ENCODE data around the gene UPK1A.

Gene UPK1A

GRCh38 chr19:35693422-35693821 lies 27.1 kb downstream of the UPK1A start:
- no peak for DNase-seq

DNA sequence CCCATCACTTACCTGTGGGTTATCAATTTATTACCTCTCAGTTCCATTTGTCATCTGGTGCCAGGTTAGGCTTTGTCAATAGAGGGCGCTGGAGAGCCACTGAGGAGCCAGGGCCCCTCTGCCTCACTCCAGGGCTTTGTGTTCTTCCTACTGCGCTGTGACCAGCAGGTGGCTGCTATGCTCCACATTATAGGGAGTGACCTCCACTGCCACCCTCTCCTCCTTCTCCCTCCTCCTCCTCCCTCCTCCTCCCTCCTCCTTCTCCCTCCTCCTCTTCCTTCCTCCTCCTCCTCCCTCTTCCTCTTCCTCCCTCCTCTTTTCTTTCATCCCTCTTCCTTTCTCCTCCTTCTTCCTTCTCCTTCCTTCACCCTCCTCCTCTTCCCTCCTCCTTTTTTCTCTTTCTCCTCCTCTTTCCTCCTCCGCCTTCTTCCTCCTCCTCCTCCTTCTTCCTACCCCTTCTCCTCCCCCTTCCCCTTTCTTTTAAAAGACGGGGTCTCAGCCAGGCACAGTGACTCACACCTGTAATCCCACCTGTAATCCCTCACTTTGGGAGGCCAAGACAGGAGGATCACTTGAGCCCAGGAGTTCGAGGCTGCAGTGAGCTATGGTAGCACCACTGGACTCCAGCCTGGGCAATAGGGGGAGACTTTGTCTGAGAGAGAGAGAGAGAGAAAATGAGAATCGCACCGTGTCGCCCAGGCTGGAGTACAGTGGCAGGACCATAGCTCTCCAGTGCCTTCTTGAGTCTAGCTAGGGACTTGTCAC lies 27.7 kb downstream of the UPK1A start:
- peak; percentile 84 to 87 for DNase-seq

GRCh38 chr19:35695895-35696422 lies 29.6 kb downstream of the UPK1A start:
- DNase-seq, result no peak

DNA sequence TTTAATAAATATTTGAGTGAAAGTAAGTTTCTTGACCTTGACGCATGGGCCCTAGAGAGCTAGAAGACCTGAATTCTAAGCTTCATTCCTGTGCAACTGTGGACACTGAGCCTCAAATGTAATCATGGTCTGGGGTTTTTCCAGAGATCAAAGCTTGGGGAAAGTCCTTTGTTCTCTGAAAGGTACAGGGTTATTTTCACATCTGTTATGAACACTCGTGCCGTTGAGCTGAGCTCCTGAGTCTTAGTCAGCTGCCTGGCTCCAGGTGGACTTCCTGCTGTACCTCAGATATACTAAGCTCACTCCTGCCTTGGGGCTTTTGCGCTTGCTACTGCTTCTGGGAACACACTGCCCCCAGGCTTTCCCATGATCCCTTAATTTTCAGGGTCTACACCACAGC lies 30.5 kb downstream of the UPK1A start:
- DNase-seq, result no peak

DNA sequence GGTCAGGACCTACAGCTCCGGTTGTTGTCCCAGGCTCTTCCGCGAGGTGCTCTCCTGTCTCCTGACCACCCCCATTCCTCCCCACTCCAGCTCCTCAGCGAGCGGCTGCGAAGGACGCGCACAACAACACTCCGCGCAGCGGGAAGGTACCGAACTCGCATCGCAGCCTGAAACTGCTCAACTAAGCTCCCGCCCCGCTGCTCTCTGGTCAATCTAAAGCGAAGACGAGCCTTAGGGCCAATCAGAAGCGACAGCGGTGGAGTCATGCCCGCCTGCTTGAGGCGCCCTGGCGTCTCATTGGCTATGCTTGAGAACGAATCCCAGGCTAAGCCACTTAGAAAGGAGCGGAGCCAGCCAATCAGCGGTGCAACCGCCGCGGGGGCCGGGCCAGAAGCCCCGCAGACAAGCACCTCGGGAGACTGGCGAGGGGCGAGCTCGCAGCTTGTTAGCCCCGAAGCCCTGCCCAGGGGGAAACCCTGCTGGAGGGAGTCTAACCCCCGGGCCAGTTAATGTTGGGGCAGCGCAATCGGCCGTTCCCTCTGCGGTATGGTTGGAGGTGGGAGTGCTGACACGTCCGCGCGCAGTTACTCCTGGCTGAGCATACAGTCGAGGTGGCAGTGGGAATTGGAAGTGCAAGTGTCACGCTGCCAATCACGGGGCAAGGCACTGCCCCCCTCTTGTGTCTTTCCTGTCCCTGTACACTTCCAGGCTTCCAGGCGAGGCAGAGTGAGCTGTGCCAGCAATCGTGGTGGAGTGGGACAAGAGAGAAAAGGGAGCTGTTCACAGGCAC lies 36.1 kb downstream of the UPK1A start:
- peak; percentile 84 to 95 for DNase-seq

GRCh38 chr19:35703343-35703742 lies 37.0 kb downstream of the UPK1A start:
- no peak for DNase-seq

DNA sequence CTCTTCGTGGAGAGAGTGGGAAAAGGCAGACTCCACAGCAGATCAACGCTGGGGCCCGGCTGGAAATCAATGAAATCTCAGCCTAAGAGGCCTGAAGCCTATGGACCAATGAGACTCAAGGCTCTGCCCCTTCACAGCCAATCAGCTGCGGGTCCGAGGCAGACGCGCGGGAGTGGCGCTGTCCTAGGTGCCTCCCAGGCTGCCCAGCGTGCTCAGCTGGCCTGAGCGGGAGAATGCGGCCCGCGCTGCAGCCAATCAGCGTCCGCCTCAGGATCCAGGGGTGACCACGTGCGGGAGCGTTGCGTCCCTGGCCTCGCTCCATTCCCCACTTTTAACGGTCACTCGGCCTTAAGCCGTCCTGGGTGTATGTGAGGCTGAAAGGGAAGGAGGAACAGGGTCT lies 37.9 kb downstream of the UPK1A start, which contains the start of gene ZBTB32:
TSS of gene ZBTB32 (plus strand) at position 341 of the 400 bp plus-strand sequence. CDS start 10,069 bp downstream, outside the sequence.
- DNase-seq, result no peak

DNA sequence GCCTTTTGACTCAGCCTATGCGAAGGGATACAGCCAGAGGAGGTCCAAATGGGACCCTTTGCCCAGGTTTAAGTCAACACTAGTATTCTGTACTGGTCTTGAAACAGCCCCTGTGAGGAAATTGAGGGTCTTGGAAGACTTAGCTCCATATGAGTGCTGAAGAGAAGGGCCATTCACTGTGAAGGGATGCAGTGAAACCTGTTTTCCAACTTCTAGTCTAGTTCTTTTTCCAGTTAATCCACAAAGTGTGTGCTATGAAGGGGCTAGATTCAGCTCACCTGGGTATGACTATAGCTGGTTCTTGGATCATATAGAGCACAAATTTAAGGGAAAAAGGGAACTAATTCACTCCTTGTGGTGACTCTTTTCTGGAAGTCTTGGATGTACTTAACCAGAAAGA lies 42.1 kb downstream of the UPK1A start:
- no peak for DNase-seq

GRCh38 chr19:35710784-35711723 lies 44.7 kb downstream of the UPK1A start:
- peak; percentile 49 to 70 for DNase-seq

DNA sequence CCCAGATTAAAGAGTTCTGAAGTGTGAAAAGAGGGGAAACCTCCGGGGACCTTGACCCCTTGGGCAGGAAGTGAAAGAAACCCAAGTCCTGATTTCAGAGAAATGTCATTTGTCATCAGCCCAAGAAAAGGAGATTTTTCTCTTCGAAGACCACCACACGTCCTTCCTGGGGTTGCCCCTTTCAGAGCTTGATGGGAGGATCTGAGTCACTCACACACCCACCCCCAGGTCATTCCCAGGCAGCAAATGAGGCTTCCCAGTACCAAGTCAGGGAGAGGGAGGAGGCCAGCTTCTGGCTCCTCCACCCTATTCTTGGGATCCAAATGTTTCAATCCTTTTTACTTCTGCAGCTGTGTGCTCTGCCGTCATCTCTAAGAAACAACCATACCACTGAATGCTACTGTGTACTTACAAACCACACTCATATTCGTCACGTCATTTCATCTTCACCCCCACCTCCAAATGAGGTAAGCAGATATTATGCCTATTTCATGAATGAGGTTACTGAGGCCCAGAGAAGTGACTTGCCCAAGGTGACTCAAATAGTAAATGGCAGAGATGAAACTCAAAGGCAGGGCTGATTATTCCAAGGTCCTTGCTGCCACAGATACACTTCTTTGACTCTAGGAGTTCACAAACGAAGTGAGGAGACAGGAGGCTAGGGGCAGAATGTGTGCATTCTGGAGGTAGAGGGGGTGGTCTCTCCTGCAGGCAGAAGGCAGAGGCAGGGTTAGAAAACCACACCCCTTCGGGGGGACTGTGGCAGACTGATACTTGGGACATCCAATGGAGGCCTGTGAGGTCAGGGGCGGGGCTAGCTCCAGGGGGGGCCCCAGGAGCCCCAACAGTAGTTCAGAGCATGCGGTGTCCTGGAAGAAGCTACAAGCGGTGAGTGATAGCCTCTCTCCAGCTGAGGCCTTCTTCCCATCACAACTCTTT lies 46.5 kb downstream of the UPK1A start:
- DNase-seq, result peak; percentile 60 to 70

- DNase-seq, result no peak
Observed at GRCh38 chr19:35713506-35713850, 47.2 kb downstream of the UPK1A start.

DNA sequence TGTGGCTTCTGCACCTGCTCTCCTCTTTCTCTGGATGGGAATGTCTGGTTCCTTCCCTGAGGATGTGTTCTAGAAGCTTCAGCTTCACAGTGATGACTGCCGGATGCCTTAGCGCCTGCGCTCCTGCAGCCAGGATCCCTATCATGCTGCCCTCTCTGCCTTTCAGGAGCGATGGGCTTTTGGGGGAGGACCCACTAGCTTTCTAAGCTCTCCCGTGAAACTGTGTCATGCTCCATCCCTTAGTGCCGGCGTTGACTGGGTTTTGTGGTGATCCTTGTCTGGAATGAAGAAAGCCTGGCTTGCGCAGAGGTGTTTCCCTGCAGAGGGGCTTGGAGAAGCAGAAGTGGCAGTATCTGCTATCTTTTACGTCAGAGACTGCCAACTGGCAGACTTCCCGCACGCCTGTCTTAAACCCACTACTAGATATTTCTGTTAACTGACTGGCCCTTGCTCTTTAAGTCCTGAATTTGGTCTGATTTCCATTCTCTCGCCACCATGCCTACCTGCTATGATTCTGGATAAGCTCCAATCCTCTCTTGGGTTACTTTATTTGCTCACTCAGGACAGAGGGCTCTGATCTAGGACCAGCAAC lies 47.7 kb downstream of the UPK1A start:
- DNase-seq, result no peak

DNA sequence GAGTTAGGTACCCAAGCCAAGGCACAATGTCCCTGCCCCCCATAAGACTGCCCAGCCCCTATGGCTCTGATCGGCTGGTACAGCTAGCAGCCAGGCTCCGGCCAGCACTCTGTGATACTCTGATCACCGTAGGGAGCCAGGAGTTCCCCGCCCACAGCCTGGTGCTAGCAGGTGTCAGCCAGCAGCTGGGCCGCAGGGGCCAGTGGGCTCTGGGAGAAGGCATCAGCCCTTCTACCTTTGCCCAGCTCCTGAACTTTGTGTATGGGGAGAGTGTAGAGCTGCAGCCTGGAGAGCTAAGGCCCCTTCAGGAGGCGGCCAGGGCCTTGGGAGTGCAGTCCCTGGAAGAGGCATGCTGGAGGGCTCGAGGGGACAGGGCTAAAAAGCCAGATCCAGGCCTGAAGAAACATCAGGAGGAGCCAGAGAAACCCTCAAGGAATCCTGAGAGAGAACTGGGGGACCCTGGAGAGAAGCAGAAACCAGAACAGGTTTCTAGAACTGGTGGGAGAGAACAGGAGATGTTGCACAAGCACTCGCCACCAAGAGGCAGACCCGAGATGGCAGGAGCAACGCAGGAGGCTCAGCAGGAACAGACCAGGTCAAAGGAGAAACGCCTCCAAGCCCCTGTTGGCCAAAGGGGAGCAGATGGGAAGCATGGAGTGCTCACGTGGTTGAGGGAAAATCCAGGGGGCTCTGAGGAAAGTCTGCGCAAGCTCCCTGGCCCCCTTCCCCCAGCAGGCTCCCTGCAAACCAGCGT lies 48.5 kb downstream of the UPK1A start:
- DNase-seq, result no peak

GRCh38 chr19:35715355-35715809 lies 49.1 kb downstream of the UPK1A start:
- DNase-seq, result no peak

DNA sequence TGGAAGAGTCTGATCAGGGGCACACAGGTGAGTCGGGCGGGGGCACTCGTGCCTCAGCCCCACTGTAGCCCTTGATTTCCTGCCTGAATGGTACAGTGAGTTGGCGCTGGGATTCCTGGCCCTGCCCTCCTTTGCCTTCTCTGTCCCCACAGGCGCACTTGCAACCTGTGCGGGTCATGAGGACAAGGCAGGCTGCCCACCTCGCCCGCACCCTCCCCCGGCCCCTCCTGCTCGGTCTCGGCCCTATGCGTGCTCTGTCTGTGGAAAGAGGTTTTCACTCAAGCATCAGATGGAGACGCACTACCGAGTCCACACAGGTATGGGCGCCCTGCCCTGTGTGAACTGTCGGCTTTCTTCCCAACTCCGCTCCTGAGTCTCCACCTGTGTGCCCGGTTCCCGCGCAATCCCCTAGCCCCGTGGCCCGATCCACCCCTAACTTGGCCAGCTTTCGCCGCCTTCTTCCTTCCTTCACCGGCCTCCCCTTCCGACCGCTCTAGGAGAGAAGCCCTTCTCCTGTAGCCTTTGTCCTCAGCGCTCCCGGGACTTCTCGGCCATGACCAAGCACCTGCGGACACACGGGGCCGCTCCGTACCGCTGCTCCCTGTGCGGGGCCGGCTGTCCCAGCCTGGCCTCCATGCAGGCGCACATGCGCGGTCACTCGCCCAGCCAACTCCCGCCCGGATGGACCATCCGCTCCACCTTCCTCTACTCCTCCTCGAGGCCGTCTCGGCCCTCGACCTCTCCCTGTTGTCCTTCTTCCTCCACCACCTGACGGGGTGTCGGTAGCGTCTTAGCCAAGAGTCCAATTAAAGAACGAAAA lies 49.9 kb downstream of the UPK1A start:
- DNase-seq, result peak in 1 of 2 experiments; percentile 22

GRCh38 chr19:35716801-35717664 lies 50.7 kb downstream of the UPK1A start:
- peak; percentile 95 to 98 for DNase-seq

DNA sequence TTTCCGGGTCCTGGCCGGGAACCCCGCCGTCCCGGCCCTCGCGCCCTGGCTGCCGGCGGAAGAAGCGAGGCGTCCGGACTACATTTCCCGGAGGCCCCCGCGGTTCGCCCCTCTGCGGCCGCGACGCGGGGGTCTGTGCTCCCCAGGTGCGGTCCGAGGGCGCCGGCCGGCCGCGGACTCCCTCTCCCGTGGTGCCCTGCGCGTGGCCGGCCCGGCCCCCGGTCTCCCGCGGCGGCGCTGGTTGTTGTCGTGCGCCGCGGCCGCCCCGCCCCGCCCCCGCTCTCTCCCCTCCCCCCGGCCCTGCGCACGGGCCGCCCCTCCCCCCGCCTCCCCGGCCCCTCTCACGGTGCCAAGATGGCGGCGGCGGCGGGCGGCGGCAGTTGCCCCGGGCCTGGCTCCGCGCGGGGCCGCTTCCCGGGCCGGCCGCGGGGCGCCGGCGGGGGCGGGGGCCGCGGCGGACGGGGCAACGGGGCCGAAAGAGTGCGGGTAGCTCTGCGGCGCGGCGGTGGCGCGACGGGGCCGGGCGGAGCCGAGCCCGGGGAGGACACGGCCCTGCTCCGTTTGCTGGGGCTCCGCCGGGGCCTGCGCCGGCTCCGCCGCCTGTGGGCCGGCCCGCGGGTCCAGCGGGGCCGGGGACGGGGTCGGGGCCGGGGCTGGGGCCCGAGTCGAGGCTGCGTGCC lies 51.5 kb downstream of the UPK1A start, which contains the start of gene KMT2B:
TSS of gene KMT2B (plus strand) at position 339 of the 680 bp plus-strand sequence. CDS start at position 355, 16 bp downstream.
- no peak for DNase-seq
